GM12878 (cell line): Measurements from ENCODE around the gene KANSL2. TPM values are rescaled to one million over a fixed set of nuclear protein-coding genes. Genes with fewer than 3 reads are reported as not detected.
"Not testable (repeated sequence)": the region's sequence is repeated elsewhere in the genome, so short reads cannot be mapped to it uniquely, and the experiment has no call there.

Experiments
- ATAC-seq: fragments of 200-7000 bp; cut with Tn5 transposase; 3 replicates; pipeline ENCODE4 v1.9.1; 2020; ENCODE audit warnings: mild to moderate bottlenecking, moderate library complexity
- BruUV-seq: library from RNA; stranded (reverse); fragments of 400-500 nt; replicated peaks from 2 replicates; lab custom pipeline; 2021; lab: Mats Ljungman, UMichigan
- CTCF ChIA-PET: fragments of 300-600 bp; sonication (Branson Sonifier 250); formaldehyde crosslinking; extraction: SDS; loops from one replicate; lab custom pipeline; 2021; ENCODE audit warnings: inconsistent platforms; lab: Yijun Ruan, JAX
- POLR2A ChIA-PET: fragments of 350-600 bp; formaldehyde crosslinking; extraction: SDS; loops from one replicate; lab custom pipeline; 2021; ENCODE audit warnings: inconsistent platforms; lab: Charles Lee
- RAD21 ChIA-PET: fragments of 300-600 bp; sonication (Branson Sonifier 250); formaldehyde crosslinking; loops from one replicate; lab custom pipeline; 2023; ENCODE audit warnings: antibody characterized with exemption; ENCODE audit not compliant: unreplicated experiment; lab: Charles Lee
- SMC1A ChIA-PET: fragments of 300-600 bp; sonication (Branson Sonifier 250); formaldehyde crosslinking; loops from one replicate; lab custom pipeline; 2023; ENCODE audit not compliant: unreplicated experiment, uncharacterized antibody; lab: Charles Lee
- DNase-seq: peaks from one replicate; pipeline ENCODE4 v3.0.0-alpha.2; 2011; ENCODE audit warnings: low read depth, low spot score
- FAIRE-seq: peaks from 3 replicates; lab custom pipeline; 2011; peaks lifted over from hg19 to GRCh38; lab: Jason Lieb, UNC
- H2AFZ ChIP-seq: 2 replicates; pipeline ENCODE4 v1.6.0; 2011; ENCODE audit warnings: low read depth, low read length, control low read depth; ENCODE audit not compliant: control insufficient read depth
- H3K27ac ChIP-seq: 2 replicates; pipeline ENCODE4 v1.5.1; 2011; ENCODE audit warnings: control low read depth; ENCODE audit not compliant: control insufficient read depth, insufficient read depth
- H3K27me3 ChIP-seq, 2 experiments: replicated peaks in 1 of 2; 2 replicates each; pipeline versions ENCODE4 v1.6.0 to v1.6.1; 2011; ENCODE audit warnings: low read length in 1 of 2; ENCODE audit not compliant: control insufficient read depth in 2 of 2, insufficient read depth in 2 of 2
- H3K36me3 ChIP-seq, 2 experiments: 2 replicates each; pipeline ENCODE4 v1.5.1; 2011; ENCODE audit warnings: low read length in 1 of 2; ENCODE audit not compliant: control insufficient read depth in 2 of 2, insufficient read depth in 2 of 2
- H3K4me1 ChIP-seq: 2 replicates; pipeline ENCODE4 v1.6.1; 2011; ENCODE audit warnings: mild to moderate bottlenecking, low read length, moderate library complexity, mixed read lengths; ENCODE audit not compliant: control insufficient read depth, insufficient read depth
- H3K4me2 ChIP-seq: 2 replicates; pipeline ENCODE4 v1.6.0; 2011; ENCODE audit warnings: control low read depth; ENCODE audit not compliant: control insufficient read depth, insufficient read depth
- H3K4me3 ChIP-seq: fragments of 200-600 bp; sonication (generic); 2 replicates; pipeline ENCODE4 v1.5.1; 2016
- H3K79me2 ChIP-seq: 2 replicates; pipeline ENCODE4 v1.6.0; 2011; ENCODE audit warnings: low read length; ENCODE audit not compliant: control insufficient read depth, insufficient read depth
- H3K9ac ChIP-seq: 2 replicates; pipeline ENCODE4 v1.8.0; 2011; ENCODE audit warnings: low read length, control low read depth, mixed read lengths; ENCODE audit not compliant: control insufficient read depth, insufficient read depth
- H3K9me3 ChIP-seq: replicated peaks from 3 replicates; pipeline ENCODE4 v1.5.1; 2011; ENCODE audit warnings: mild to moderate bottlenecking, low read length; ENCODE audit not compliant: control insufficient read depth, insufficient read depth
- H4K20me1 ChIP-seq: 2 replicates; pipeline ENCODE4 v1.6.0; 2011; ENCODE audit not compliant: control insufficient read depth, insufficient read depth
- EED ChIP-seq: sonication (generic); IDR thresholded peaks from 2 replicates; pipeline ENCODE4 v1.6.1; 2016; ENCODE audit warnings: antibody characterized with exemption, low read depth
- MYB ChIP-seq: fragments of 150-350 bp; IDR thresholded peaks from 2 replicates; pipeline ENCODE4 v1.6.1; 2014; ENCODE audit warnings: mild to moderate bottlenecking, low read depth, low read length, borderline replicate concordance
- ZNF274 ChIP-seq: IDR thresholded peaks from one replicate; pipeline ENCODE4 v1.8.0; 2011; ENCODE audit not compliant: insufficient read length, insufficient read depth
- WGBS: methylation state at CpG from one replicate; pipeline ENCODE4 v1.1.6; 2016; ENCODE audit warnings: low lambda C conversion rate; ENCODE audit not compliant: insufficient replicate concordance, insufficient coverage; ENCODE audit errors: missing lambda C conversion rate; 5-methylcytosine and 5-hydroxymethylcytosine counted together
- in situ Hi-C: fragments of 300-500 bp; cut with MboI; formaldehyde crosslinking; loops from 9 replicates; pipeline ENCODE4 v1.14.3; 2018; ENCODE audit warnings: mixed read lengths
- intact Hi-C: fragments of 100-400 bp; cut with micrococcal nuclease; formaldehyde crosslinking; loops from one replicate; pipeline ENCODE4 v1.14.2; 2022; ENCODE audit not compliant: unreplicated experiment
- polyA plus RNA-seq, 11 experiments: library from polyadenylated mRNA; depleted of rRNA in 4 of 11; unstranded in 6 of 11; stranded (reverse) in 5 of 11; fragments of >200 nt; fragmentation: Nextera tagmentation in 4 of 11; fragmentation: Illumina TruSeq in 1 of 11; extraction: Ambion mirVana in 4 of 11; extraction: Trizol in 1 of 11; gene quantifications; 1 replicate in 1 of 11; 2 replicates in 10 of 11; pipeline versions ENCODE4 v1.2.1 to v1.2.3, GENCODE V29; 2011 to 2016; ENCODE audit warnings: inconsistent platforms in 2 of 11, missing spikeins in 2 of 11, low read depth in 1 of 11
- total RNA-seq, 4 experiments: library from RNA; depleted of rRNA in 3 of 4; stranded (reverse); fragments of >200 nt in 3 of 4; fragmentation: Illumina TruSeq in 1 of 4; extraction: Trizol in 1 of 4; gene quantifications; 2 replicates each; pipeline versions ENCODE4 v1.2.1 to v1.2.3, GENCODE V29; 2013 to 2021
- TF ChIP-seq, protein P1 (sequence below): fragments of 450-650 bp; IDR thresholded peaks from 2 replicates; pipeline ENCODE4 v1.6.1; 2017; ENCODE audit warnings: low read depth, mild to moderate bottlenecking, moderate library complexity
- TF ChIP-seq, protein P2 (sequence below): IDR thresholded peaks from 2 replicates; pipeline ENCODE4 v1.6.1; 2012; ENCODE audit warnings: low read depth, low read length, improper control_type of control experiment
- TF ChIP-seq, protein P3 (sequence below): IDR thresholded peaks from 2 replicates; pipeline ENCODE4 v1.6.1; 2012; ENCODE audit warnings: low read length, inconsistent platforms
- TF ChIP-seq, protein P4 (sequence below): fragments of 450-650 bp; IDR thresholded peaks from 2 replicates; pipeline ENCODE4 v1.6.1; 2017; ENCODE audit warnings: antibody characterized with exemption, mild to moderate bottlenecking, moderate library complexity

KANSL2 gene
- total and polyA plus RNA-seq, 10 of the 15 experiments (the other 5 are each of a cell fraction or from before 2014, with no cell fraction given), result 28.1 to 54.8 (median 40.9) TPM

DNA sequence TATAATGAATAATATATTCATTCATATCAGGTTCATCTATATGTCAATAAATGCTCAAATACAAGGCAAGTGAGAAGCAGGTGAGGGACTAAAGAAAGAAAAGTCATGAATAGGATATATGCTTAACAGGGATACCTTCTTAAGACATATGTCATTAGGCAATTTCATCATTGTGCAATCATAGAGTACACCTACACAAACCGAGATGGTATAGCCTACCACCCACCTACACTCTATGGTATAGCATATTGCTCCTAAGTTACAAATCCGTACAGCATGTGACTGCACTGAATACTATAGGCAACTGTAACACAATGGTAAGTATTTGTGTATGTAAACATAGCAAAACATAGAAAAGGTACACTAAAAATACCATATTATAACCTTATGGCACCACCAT, 39.0 kb downstream of the KANSL2 start:
- Histone ChIP-seq H3K4me3 (no peak overlapping the region), H2AFZ (no peak overlapping the region), H3K4me2 (no peak overlapping the region), H3K27me3 (no peaks in the 10 kb centered on the region), H3K9me3 (no peaks in the 10 kb centered on the region), H3K4me1 (no peaks in the 10 kb centered on the region), H3K9ac (no peak overlapping the region), H3K79me2 (no peaks in the 10 kb centered on the region), H4K20me1 (no peaks in the 10 kb centered on the region), H3K27ac (no peak overlapping the region), H3K36me3 (peaks cover 0 to 5% of the 10 kb centered on the region in 2 experiments; a peak in 1 of 4 replicates)
- ChIA-PET RAD21 (no interaction called here), CTCF (interaction anchor here (0.6 kb wide), 1 partner anchor 356 kb away, joined by 3 read pairs; no protein-coding TSS in a partner anchor), SMC1A (interaction anchor here (0.6 kb wide), 1 partner anchor 17 kb away, joined by 3 read pairs; no protein-coding TSS in a partner anchor), POLR2A (no interaction called here)
- ATAC-seq (no peak), FAIRE-seq (no peak), DNase-seq (no peak)
- 95% methylated on average over 2 of the region's 2 CpGs for WGBS
- no TSS peak for BruUV-seq
- TF ChIP-seq, protein P1, sequence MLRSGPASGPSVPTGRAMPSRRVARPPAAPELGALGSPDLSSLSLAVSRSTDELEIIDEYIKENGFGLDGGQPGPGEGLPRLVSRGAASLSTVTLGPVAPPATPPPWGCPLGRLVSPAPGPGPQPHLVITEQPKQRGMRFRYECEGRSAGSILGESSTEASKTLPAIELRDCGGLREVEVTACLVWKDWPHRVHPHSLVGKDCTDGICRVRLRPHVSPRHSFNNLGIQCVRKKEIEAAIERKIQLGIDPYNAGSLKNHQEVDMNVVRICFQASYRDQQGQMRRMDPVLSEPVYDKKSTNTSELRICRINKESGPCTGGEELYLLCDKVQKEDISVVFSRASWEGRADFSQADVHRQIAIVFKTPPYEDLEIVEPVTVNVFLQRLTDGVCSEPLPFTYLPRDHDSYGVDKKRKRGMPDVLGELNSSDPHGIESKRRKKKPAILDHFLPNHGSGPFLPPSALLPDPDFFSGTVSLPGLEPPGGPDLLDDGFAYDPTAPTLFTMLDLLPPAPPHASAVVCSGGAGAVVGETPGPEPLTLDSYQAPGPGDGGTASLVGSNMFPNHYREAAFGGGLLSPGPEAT, result no peak
- TF ChIP-seq MYB (no peak), ZNF274 (no peak), EED (no peak)
- TF ChIP-seq, protein P2, sequence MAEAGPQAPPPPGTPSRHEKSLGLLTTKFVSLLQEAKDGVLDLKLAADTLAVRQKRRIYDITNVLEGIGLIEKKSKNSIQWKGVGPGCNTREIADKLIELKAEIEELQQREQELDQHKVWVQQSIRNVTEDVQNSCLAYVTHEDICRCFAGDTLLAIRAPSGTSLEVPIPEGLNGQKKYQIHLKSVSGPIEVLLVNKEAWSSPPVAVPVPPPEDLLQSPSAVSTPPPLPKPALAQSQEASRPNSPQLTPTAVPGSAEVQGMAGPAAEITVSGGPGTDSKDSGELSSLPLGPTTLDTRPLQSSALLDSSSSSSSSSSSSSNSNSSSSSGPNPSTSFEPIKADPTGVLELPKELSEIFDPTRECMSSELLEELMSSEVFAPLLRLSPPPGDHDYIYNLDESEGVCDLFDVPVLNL, result no peak
- TF ChIP-seq, protein P3, sequence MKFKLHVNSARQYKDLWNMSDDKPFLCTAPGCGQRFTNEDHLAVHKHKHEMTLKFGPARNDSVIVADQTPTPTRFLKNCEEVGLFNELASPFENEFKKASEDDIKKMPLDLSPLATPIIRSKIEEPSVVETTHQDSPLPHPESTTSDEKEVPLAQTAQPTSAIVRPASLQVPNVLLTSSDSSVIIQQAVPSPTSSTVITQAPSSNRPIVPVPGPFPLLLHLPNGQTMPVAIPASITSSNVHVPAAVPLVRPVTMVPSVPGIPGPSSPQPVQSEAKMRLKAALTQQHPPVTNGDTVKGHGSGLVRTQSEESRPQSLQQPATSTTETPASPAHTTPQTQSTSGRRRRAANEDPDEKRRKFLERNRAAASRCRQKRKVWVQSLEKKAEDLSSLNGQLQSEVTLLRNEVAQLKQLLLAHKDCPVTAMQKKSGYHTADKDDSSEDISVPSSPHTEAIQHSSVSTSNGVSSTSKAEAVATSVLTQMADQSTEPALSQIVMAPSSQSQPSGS, result no peak
- TF ChIP-seq, protein P4, sequence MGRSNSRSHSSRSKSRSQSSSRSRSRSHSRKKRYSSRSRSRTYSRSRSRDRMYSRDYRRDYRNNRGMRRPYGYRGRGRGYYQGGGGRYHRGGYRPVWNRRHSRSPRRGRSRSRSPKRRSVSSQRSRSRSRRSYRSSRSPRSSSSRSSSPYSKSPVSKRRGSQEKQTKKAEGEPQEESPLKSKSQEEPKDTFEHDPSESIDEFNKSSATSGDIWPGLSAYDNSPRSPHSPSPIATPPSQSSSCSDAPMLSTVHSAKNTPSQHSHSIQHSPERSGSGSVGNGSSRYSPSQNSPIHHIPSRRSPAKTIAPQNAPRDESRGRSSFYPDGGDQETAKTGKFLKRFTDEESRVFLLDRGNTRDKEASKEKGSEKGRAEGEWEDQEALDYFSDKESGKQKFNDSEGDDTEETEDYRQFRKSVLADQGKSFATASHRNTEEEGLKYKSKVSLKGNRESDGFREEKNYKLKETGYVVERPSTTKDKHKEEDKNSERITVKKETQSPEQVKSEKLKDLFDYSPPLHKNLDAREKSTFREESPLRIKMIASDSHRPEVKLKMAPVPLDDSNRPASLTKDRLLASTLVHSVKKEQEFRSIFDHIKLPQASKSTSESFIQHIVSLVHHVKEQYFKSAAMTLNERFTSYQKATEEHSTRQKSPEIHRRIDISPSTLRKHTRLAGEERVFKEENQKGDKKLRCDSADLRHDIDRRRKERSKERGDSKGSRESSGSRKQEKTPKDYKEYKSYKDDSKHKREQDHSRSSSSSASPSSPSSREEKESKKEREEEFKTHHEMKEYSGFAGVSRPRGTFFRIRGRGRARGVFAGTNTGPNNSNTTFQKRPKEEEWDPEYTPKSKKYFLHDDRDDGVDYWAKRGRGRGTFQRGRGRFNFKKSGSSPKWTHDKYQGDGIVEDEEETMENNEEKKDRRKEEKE, result no peak
- intact Hi-C loops, result no loop called here
- in situ Hi-C loops, result no loop called here

DNA sequence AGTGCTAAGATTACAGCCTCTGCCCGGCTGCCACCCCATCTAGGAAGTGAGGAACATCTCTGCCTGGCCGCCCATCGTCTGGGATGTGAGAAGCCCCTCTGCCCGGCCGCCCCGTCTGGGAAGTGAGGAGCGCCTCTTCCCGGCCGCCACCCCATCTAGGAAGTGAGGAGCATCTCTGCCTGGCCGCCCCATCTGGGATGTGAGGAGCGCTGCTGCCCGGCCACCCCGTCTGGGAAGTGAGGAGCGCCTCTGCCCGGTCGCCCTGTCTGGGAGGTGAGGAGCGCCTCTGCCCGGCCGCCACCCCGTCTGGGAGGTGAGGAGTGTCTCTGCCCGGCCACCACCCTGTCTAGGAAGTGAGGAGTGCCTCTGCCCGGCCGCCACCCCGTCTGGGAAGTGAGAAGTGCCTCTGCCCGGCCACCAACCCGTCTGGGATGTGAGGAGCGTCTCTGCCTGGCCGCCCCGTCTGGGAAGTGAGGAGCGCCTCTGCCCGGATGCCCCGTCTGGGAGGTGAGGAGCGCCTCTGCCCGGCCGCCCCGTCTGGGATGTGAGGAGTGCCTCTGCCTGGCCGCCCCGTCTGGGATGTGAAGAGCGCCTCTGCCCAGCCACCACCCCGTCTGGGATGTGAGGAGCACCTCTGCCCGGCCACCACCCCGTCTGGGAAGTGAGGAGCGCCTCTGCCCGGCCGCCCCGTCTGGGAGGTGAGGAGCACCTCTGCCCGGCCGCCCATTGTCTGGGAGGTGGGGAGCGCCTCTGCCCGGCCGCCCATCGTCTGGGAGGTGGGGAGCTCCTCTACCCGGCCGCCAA, 40.1 kb downstream of the KANSL2 start:
- FAIRE-seq, ATAC-seq, H3K4me3 ChIP-seq, BruUV-seq, H3K9ac ChIP-seq, H3K27ac ChIP-seq, H3K9me3 ChIP-seq, H3K4me1 ChIP-seq, DNase-seq, H2AFZ ChIP-seq, H3K4me2 ChIP-seq, H3K36me3 ChIP-seq, RAD21 ChIA-PET, intact Hi-C loops, SMC1A ChIA-PET, H3K27me3 ChIP-seq, H3K79me2 ChIP-seq, H4K20me1 ChIP-seq, in situ Hi-C loops: not testable (repeated sequence)
- WGBS, result 91% methylated on average over 31 of the region's 54 CpGs
- ChIA-PET CTCF (interaction anchor here (0.6 to 0.7 kb wide), 2 partner anchors 23 to 355 kb away, joined by 3 read pairs; no protein-coding TSS in a partner anchor), POLR2A (interaction anchor here (0.6 kb wide), 1 partner anchor 8 kb away, joined by 4 read pairs; no protein-coding TSS in a partner anchor)
